AG04450 (cell line): ENCODE measurements around the gene SUPV3L1. TPM values are rescaled to one million over a fixed set of nuclear protein-coding genes. Genes with fewer than 3 reads are reported as not detected.
A peak's percentile ranks its signal among the peaks of the same experiment; 100 is the strongest.

Source experiments
- CTCF ChIA-PET: fragments of 300-600, 350-600 bp; formaldehyde crosslinking; extraction: SDS; loops from one replicate; lab custom pipeline; 2022; ENCODE audit warnings: antibody characterized with exemption, inconsistent platforms; lab: Charles Lee
- POLR2A ChIA-PET: fragments of 350-600 bp; formaldehyde crosslinking; extraction: SDS; loops from one replicate; lab custom pipeline; 2021; ENCODE audit warnings: antibody characterized with exemption, inconsistent platforms; lab: Yijun Ruan, JAX
- DNase-seq: peaks from one replicate; pipeline ENCODE4 v3.0.0-alpha.2; 2011; ENCODE audit warnings: low read depth, low spot score
- H3K27ac ChIP-seq: one replicate; pipeline ENCODE4 v1.5.1; 2012; ENCODE audit warnings: low read depth, low read length, control low read depth
- H3K27me3 ChIP-seq: one replicate; pipeline ENCODE4 v1.6.0; 2012; ENCODE audit warnings: low read length; ENCODE audit not compliant: control insufficient read depth, insufficient read depth
- H3K4me3 ChIP-seq: 2 replicates; pipeline ENCODE4 v1.5.1; 2011; ENCODE audit warnings: mild to moderate bottlenecking, low read depth, low read length, control low read depth
- H3K9me3 ChIP-seq: 2 replicates; pipeline ENCODE4 v1.5.1; 2012; ENCODE audit warnings: low read length; ENCODE audit not compliant: control insufficient read depth, insufficient read depth
- CTCF ChIP-seq: IDR thresholded peaks from 2 replicates; pipeline ENCODE4 v1.5.1; 2011; ENCODE audit warnings: low read depth, low read length, control low read depth, inconsistent platforms
- polyA plus RNA-seq: library from polyadenylated mRNA; depleted of rRNA; stranded (reverse); fragments of >200 nt; gene quantifications from 2 replicates; pipeline ENCODE4 v1.2.3, GENCODE V29; 2011

SUPV3L1 gene
- polyA plus RNA-seq, 1 experiment: 31.8 TPM

- TF ChIP-seq CTCF: no peak
- Histone ChIP-seq H3K27ac (no peak overlapping the region), H3K4me3 (no peak overlapping the region), H3K9me3 (no peaks in the 10 kb centered on the region), H3K27me3 (no peaks in the 10 kb centered on the region)
- POLR2A ChIA-PET: no interaction called here
- CTCF ChIA-PET: interaction anchor here (1.5 kb wide), 1 partner anchor 10 kb away, joined by 4 read pairs; no protein-coding TSS in a partner anchor
- no peak for DNase-seq
These were observed 40.5 kb downstream of the SUPV3L1 start for GRCh38 chr10:69220507-69220906.

- peak overlapping the region; percentile 13; the same call in 1 of the 2 replicates for H3K4me3 ChIP-seq
- CTCF ChIA-PET: interaction anchor here (0.6 to 1.8 kb wide), 3 partner anchors 8 to 292 kb away, joined by 3 to 5 read pairs (median 3); no protein-coding TSS in a partner anchor
- POLR2A ChIA-PET: interaction anchor here (0.7 kb wide), 2 partner anchors 62 to 95 kb away, joined by 4 to 6 read pairs; no protein-coding TSS in a partner anchor
- H3K27me3 ChIP-seq: no peaks in the 10 kb centered on the region
- DNase-seq: peak; percentile 27
- H3K9me3 ChIP-seq: no peaks in the 10 kb centered on the region
- H3K27ac ChIP-seq: peak overlapping the region; percentile 70
- TF ChIP-seq CTCF: peak; percentile 68
These were observed 42.4 kb downstream of the SUPV3L1 start for GRCh38 chr10:69222157-69223027.

GRCh38 chr10:69223028-69223342, 43.0 kb downstream of the SUPV3L1 start:
- Histone ChIP-seq H3K27me3 (no peaks in the 10 kb centered on the region), H3K4me3 (no peak overlapping the region), H3K27ac (peak overlapping the region; percentile 70), H3K9me3 (no peaks in the 10 kb centered on the region)
- ChIA-PET POLR2A (interaction anchor here (0.7 kb wide), 2 partner anchors 61 to 94 kb away, joined by 4 to 6 read pairs; no protein-coding TSS in a partner anchor), CTCF (interaction anchor here (0.6 to 1.8 kb wide), 2 partner anchors 9 to 18 kb away, joined by 3 to 5 read pairs; no protein-coding TSS in a partner anchor)
- no peak for TF ChIP-seq CTCF
- DNase-seq: no peak

GRCh38 chr10:69224862-69225657, 45.0 kb downstream of the SUPV3L1 start:
- Histone ChIP-seq H3K4me3 (no peak overlapping the region), H3K27ac (no peak overlapping the region), H3K9me3 (no peaks in the 10 kb centered on the region), H3K27me3 (no peaks in the 10 kb centered on the region)
- no peak for TF ChIP-seq CTCF
- ChIA-PET POLR2A (interaction anchor here (0.7 kb wide), 1 partner anchor 199 kb away, joined by 3 read pairs; no protein-coding TSS in a partner anchor), CTCF (interaction anchor here (1.4 kb wide), 1 partner anchor 158 kb away, joined by 3 read pairs; no protein-coding TSS in a partner anchor)
- DNase-seq: no peak
